CD4-positive, alpha-beta T cell treated with Interferon alpha-2 for 1 hour (primary cell): Measurements from ENCODE around the gene ST3GAL3.

Source experiments
- DNase-seq, 2 donors: peaks; one replicate each; pipeline ENCODE4 v3.0.0-alpha.2; 2020 to 2022

Gene ST3GAL3

GRCh38 chr1:43789604-43790550 lies 82.5 kb downstream of the ST3GAL3 start:
- DNase-seq, result peak in 1 of 2 donors; percentile 46

DNA sequence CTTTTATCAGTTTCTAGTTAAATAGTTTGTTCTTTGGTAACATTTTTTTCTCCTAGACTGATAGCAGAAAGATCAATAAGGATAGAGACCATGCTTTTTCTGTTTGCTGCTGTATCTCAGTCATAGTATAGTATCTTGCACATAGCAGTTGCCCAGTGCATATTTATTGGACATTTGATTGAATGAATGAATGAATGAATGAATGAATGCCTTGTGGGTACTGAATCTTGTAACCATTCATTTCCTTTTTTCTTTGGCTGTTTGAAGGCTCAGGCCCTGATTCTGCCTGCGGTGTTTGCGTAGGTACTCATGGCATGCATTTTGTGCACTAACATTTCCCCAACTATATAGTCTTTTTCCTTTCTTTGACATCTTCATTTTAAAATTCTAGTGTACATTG lies 83.9 kb downstream of the ST3GAL3 start:
- DNase-seq, result no peak

DNA sequence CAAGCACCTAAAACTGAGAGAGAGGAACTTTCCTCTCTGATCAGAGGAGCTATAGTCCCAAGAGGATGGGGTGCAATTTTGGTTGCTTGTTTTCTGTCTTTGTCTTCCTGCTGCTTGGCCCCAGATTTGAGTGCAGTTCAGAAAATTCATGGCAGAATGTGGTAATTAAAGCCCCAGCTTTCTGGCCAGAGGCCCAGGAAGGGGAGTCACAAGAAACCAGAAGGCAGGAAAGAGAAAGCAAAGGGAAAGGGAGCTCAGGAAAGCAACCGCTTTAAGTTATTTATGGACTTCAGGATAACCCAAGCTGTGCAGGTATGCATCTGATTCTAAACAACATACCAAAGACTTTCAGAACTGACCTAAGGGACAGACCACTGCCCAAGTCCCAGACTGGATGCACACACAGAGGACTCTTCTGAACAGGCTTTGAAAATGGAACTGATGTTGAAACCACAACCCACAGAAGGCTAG lies 88.8 kb downstream of the ST3GAL3 start:
- no peak for DNase-seq

- no peak for DNase-seq
Measured at GRCh38 chr1:43797891-43798290, 90.6 kb downstream of the ST3GAL3 start.

DNA sequence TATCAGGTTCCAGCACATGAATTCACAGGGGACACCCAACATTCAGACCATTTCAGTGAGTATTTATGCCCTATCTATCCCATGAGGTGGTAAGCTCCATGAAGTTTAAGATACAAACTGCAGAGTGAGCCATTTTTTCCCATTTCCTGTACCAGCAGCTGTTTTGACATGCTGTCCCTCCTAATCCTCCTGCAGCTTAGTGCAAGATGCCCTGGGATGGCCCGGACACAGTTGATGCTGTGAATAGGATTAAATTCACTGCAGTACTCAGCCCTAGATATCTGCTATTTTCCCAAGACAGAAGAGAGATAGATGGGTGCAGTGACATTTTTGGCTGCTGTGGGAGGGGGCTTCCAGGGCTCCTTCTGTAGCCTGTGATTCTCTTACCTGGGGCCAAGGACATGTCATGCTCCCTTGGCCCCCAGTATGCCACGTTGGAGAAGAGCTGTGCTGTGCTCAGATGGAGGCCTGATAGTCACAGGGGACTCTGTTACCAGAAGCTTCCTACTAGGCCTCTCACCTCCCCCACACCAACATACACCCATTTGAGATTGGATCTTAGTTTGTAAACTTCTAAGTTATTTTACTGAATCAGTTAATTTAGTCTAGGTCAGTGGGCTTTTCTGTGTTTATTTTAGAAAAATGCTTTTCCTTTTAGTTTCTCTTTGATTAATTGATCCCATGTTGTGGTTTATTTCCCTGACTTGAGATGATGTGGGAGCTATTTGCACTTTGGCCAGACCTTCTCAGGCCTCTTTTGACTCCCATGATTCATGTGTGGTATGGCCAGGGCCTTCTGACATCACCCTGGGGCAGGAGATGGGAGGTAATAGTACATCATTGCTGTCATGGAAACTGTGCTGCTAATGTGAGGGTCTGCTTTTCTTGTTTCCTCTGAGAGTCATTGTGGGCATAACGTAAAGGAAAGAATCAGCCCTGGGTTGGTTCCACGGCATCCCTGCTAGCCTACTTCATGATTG lies 92.6 kb downstream of the ST3GAL3 start:
- no peak for DNase-seq

GRCh38 chr1:43800771-43801170 lies 93.4 kb downstream of the ST3GAL3 start:
- DNase-seq, result no peak

DNA sequence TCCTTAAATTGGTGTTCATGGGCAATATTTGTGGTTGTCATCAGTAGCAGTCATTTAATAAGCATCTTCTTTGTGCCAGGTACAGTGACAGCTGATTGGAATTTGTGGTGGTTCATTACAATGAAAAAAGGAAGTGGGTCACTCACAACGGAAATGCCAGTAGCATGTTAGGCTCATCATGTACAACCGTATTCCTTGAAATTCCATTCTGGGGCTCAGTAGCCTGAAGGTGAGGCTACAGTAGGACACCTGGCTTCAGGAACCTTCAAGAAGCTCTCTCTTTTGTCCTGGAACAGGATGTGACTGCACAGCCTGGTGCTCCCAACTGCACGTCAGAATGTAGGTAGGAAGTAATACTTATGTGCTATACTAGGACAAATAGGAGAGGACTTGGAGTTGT lies 93.9 kb downstream of the ST3GAL3 start:
- no peak for DNase-seq

DNA sequence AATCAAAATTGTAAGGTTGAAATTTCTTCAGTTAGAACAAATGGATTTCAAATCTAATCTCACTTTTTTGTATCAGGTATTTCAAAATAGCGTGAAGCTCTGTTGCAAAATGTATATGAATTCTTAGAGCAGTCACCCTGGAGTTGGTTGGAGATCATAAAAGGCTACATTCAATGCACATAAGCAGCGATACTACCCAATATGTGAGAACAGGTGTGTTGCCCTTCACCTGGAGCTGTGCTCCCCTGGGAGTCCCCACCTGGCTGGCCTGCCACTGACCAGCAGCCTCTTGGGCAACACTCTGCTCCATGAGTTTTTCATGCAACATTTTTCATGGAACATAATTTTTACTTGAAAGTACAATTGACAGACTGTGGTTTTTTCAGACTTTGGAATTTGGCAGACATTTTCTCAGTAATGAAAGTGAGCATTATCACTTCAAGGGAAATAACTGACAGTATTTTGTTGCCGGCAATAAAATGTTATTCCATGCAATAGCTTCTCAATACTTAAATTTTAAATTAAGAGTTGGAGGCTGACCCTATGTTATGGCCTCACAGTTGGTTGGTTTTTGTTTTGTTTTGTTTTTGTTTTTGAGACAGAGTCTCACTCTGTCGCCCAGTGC lies 95.1 kb downstream of the ST3GAL3 start:
- no peak for DNase-seq

GRCh38 chr1:43803105-43803504 lies 95.8 kb downstream of the ST3GAL3 start:
- no peak for DNase-seq

GRCh38 chr1:43803646-43804045 lies 96.3 kb downstream of the ST3GAL3 start:
- no peak for DNase-seq

- no peak for DNase-seq
Measured at GRCh38 chr1:43804569-43804968, 97.2 kb downstream of the ST3GAL3 start.

- DNase-seq, result no peak
Measured at GRCh38 chr1:43805340-43805739, 98.0 kb downstream of the ST3GAL3 start.

DNA sequence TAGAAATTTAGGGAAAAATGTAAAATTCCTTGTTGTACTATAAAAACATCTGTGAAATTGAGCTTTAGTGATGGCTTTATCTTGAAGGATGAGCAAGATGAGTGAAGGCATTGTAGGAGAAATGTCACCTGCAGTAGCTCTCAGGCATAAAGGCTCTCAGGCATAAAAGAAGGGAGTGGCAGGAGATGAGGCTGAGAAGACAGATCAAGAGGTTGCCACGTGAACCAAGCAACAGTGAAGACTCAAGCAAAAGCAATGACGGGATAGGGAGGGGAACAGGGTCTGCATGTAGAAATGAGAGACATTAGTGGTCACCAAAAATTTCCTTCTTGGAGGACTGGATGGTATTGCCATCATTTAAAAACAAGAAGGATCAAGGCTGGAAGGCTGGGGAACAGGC lies 98.8 kb downstream of the ST3GAL3 start:
- DNase-seq, result no peak

DNA sequence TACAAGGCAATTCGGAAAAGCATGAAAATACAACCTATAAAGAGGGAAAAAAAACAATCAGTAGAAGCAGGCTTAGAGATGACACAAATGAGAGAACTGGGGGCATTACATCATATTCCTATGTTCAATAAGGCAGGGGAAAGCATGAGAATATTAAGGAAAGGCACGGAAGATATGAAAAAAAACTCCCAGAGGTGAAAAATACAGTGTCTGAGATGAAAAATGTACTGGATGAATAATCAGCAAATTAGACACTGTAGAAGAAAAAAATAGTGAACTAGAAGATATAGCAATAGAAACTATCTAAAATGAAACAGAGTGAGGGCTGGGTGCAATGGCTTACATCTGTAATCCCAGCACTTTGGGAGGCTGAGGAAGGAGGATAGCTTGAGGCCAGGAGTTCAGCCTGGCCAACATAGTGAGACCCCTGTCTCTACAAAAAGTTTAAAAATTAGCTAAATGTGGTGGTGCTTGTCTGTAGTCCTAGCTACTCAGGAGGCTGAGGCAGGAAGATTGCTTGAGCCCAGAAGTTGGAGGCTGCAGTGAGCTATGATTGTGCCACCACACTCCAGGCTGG lies 101.8 kb downstream of the ST3GAL3 start:
- DNase-seq, result no peak

DNA sequence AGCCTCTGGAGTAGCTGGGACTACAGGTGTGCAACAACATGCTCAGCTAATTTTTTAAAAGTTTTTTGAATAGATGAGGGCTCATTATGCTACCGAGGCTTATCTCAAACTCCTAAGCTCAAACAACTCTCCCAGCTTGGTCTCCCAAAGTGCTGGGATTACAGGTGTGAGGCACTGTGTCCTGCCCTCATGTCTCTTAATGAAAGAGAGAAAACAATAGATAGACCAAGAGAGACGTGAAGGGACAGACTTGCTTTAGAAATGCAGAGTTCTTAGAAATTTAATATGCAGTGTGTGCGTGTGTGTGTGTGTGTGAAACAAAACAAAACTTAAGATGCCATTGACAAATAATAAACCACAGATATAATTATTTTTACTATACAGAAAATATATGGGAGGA lies 105.2 kb downstream of the ST3GAL3 start:
- DNase-seq, result no peak

GRCh38 chr1:43814401-43814800 lies 107.1 kb downstream of the ST3GAL3 start:
- no peak for DNase-seq

DNA sequence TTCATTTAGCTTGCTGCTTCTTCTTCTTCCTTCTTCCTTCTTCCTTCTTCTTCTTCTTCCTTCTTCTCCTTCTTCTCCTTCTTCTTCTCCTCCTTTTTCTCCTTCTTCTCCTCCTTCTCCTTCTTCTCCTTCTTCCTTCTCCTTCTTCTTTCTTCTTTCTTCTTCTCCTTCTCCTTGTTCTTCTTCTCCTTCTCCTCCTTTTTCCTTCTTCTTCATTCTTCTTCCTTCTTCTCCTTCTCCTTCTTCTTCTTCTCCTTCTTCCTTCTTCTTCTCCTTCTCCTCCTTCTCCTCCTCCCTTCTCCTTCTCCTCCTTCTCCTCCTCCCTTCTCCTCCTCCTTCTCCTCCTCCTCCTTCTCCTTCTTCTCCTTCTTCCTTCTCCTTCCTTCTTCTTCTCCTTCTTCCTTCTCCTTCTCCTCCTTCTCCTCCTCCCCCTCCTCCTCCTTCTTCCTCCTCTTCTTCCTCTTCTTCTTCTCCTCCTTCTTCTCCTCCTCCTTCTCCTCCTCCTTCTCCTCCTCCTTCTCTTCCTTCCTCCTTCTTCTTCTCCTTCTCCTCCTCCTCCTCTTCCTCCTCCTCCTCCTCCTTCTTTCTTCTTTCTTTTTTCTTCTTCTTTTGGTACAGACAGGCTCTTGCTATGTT lies 110.1 kb downstream of the ST3GAL3 start:
- no peak for DNase-seq

GRCh38 chr1:43818691-43819090 lies 111.4 kb downstream of the ST3GAL3 start:
- no peak for DNase-seq

DNA sequence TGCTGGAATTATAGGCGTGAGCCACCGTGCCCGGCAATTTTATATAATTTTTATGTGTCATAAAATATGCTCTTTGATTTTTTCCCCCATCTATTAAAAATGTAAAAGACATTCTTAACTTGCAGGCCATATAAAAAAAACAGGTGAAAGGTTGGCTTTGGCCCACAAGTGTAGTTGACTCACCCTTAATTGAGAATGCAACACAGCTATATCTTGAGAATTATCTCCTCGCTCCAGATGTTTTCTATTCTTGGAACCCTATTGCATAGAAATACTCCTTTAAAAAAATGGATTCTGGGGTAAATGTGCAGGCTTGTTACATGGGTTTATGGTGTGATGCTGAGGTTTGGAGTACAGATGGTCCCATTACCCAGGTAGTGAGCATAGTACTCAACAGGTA lies 112.0 kb downstream of the ST3GAL3 start:
- no peak for DNase-seq

GRCh38 chr1:43821471-43821870 lies 114.1 kb downstream of the ST3GAL3 start:
- no peak for DNase-seq

GRCh38 chr1:43822040-43822690 lies 114.8 kb downstream of the ST3GAL3 start:
- DNase-seq, result no peak

DNA sequence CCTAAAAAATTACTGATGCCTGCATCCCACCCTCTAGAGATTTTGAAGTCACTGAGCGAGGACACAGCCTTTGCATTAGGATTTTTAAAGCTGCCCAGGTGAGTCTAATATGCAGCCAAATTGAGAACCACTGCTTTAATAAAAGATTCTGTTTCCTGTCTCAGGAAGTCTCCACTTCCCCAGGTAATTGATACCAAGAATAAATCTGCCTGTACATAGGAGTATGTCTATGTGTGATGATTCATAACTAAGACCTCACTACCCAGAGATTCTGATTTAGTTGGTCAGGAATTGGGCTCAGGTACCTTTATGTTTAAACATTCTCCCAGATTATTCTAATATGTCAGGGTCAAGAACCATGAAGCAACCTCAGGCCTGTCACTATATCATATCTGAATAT lies 117.5 kb downstream of the ST3GAL3 start:
- no peak for DNase-seq
